NCI-H2171 treated with DMSO at 0.1 percent for 48 hours (cell line): ENCODE measurements around the gene KIF5C.
A peak's percentile ranks its signal among the peaks of the same experiment; 100 is the strongest.

Source experiments
- DNase-seq: peaks from one replicate; lab custom pipeline; 2025; lab: John Stamatoyannopoulos, UW

The KIF5C gene

GRCh38 chr2:148989882-148990493 is 115.0 kb downstream of the KIF5C start:
- peak; percentile 74 for DNase-seq

- peak; percentile 80 for DNase-seq
These were observed 115.9 kb downstream of the KIF5C start for GRCh38 chr2:148990968-148991367.

- DNase-seq = no peak
These were observed 117.4 kb downstream of the KIF5C start for GRCh38 chr2:148992448-148992847.

- DNase-seq = no peak
These were observed 118.3 kb downstream of the KIF5C start for GRCh38 chr2:148993351-148993750.

GRCh38 chr2:148994341-148994740 is 119.3 kb downstream of the KIF5C start:
- DNase-seq = no peak

GRCh38 chr2:148996805-148997204 is 121.8 kb downstream of the KIF5C start:
- DNase-seq = no peak

- DNase-seq = peak; percentile 69
These were observed 123.3 kb downstream of the KIF5C start for GRCh38 chr2:148998165-148998830.

- no peak for DNase-seq
These were observed 123.8 kb downstream of the KIF5C start for GRCh38 chr2:148998831-148999200.

GRCh38 chr2:148999451-148999921 is 124.5 kb downstream of the KIF5C start:
- no peak for DNase-seq

- DNase-seq = no peak
These were observed 125.3 kb downstream of the KIF5C start for GRCh38 chr2:149000158-149000938.

- no peak for DNase-seq
These were observed 126.5 kb downstream of the KIF5C start for GRCh38 chr2:149001496-149001895.

- DNase-seq = no peak
These were observed 127.4 kb downstream of the KIF5C start for GRCh38 chr2:149002378-149002890.

- no peak for DNase-seq
These were observed 128.1 kb downstream of the KIF5C start for GRCh38 chr2:149002891-149003740.

GRCh38 chr2:149004836-149005235 is 129.8 kb downstream of the KIF5C start:
- no peak for DNase-seq

GRCh38 chr2:149005471-149006077 is 130.5 kb downstream of the KIF5C start:
- DNase-seq = no peak

- DNase-seq = no peak
These were observed 132.0 kb downstream of the KIF5C start for GRCh38 chr2:149006883-149007543.

- no peak for DNase-seq
These were observed 133.4 kb downstream of the KIF5C start for GRCh38 chr2:149008381-149008780.

GRCh38 chr2:149009576-149010461 is 134.8 kb downstream of the KIF5C start:
- DNase-seq = no peak

- DNase-seq = no peak
These were observed 137.5 kb downstream of the KIF5C start for GRCh38 chr2:149012545-149012944.

GRCh38 chr2:149015501-149015900 is 140.5 kb downstream of the KIF5C start:
- no peak for DNase-seq
